Inferior parietal cortex (tissue), 1 donor: ENCODE measurements around the gene TBC1D30.
"Not testable (repeated sequence)": the region's sequence is repeated elsewhere in the genome, so short reads cannot be mapped to it uniquely, and the experiment has no call there.

Experiments
- DNase-seq: peaks from one replicate; pipeline ENCODE4 v3.0.0-alpha.2; 2016; ENCODE audit errors: extremely low spot score

The TBC1D30 gene

DNA sequence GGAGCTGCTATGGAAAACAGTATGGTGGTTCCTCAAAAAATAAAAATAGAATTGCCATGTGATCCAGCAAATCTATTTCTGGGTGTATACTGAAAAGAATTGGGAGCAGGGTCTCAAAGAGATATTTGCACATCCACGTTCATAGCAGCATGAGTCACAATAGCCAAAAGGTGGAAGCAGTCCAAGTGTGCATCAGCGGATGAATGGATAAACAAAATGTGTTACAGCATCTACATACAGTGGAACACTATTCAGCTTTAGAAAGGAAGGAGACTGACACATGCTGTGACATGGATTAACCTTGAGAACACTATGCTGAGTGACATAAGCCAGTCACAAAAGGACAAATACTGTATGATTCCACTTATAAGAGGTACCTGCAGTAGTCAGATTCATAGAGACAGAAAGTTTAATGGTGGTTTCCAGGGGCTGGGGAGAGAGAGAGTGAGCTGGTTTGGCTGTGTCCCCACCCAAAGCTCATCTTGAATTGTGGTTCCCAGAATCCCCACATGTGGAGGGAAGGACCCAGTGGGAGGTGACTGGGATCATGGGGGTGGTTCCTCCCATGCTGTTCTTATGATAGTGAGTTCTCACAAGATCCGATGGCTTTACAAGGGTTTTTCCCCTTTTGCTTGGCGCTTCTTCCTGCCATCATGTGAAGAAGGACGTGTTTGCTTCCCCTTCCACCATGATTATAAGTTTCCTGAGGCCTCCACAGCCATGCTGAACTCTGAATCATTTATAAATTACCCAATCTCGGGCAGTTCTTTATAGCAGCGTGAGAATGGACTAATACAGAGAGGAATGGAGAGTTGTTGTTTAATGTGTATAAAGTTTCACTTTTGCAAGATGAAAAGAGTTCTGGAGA, 17.6 kb upstream of the TBC1D30 start:
- DNase-seq, result no peak

DNA sequence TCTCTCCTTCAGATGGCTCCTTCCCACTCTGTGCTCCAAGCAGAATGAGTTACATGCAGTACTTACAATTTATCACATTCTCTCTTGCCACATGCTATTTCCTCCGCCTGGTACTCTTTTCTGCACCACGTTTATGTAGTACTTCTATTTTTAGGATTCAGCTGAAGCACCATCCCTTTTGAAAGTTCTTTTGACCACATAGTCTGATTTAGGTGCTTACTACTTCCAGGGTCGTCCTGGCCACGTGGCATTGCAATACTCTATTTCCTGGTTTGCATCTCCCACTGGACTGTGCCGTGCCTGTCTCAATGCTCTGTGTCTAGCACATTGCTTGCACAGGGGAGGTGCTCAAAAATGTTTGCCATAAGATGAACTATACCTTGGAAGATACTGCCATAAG, 16.3 kb upstream of the TBC1D30 start:
- peak; percentile 39 for DNase-seq

DNA sequence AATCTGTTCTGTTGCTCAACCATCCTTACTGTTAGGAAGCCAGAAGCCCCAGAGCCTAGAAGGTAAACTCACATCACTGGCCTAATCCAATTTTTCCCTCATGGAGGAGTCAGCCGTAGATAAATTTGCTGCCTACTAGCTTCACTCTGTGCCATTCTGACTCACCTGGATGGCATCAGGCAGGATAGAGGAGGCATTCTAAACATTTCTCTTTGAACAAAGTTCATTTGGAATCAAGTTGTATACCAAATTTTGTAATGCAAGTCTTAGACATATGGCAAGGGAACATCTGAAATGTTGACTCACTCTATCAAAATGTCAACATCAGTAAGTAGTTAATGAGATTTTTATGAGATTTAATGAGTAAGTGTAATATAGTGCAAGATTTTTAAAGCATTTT, 13.6 kb upstream of the TBC1D30 start:
- no peak for DNase-seq

DNA sequence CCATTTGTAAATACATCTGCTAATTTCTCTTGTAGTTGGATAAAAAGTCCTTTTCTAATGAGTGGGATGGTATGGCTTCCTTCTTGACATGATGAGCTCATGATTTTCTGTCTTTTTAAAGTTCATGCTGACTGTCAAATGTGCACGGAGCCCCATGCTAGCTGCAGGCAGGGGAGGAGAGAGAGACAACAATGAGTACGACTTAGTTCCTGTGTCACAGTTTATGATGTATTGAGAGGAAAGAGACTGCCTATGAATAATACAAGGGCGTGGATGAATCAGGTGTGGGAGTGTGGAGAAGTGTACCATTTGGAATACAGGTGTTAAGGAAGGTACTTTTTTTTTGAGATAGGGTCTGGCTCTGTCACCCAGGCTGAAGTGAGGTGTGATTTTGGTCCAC, 10.7 kb upstream of the TBC1D30 start:
- DNase-seq, result no peak

DNA sequence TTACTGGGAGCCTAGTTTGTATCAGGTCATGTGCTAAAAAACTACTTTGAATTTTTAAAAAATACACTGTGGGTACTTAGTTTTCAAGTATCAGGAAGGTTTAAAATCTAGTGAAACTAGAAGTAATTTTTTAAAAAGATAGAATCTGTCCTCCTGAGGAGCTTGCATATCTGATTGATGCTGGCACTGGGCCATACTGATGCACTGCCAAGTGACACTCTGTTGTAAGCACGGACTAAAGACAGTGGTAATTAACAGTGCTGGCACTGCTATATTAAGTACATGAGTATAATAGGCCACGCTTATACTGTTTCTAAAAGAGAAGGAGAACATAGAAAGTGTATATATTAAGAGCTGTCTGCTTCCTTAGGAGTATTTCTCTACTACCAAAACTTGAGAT, 10.0 kb upstream of the TBC1D30 start:
- no peak for DNase-seq

DNA sequence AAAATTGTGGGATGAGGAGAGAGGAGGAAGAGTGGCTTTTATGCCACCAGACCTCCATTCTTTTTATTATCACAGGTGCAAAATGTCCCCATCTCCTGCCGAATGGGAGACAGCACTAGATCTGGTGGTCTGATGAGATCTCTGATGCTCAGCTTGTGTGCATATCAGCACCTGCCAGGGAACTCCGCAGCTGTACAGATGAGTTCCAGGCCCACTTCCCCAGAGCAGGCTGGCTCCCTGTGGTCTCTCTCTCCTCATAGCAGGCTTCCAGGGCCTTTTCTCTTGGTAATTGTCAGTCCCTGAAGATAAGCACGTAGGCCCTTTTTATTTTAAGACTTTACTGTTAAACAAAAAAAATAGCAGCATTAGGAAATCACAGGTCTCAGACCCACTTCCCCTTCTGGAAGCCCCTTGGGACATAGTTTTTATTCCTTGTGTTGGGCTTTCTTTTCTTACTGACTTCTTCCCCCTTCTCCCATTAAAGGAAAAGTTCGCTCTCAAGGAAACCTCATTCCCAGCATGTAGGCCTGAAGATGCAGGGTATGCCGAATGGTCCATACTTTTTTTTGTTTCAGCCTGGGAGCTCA, 4.5 kb upstream of the TBC1D30 start:
- DNase-seq, result no peak

DNA sequence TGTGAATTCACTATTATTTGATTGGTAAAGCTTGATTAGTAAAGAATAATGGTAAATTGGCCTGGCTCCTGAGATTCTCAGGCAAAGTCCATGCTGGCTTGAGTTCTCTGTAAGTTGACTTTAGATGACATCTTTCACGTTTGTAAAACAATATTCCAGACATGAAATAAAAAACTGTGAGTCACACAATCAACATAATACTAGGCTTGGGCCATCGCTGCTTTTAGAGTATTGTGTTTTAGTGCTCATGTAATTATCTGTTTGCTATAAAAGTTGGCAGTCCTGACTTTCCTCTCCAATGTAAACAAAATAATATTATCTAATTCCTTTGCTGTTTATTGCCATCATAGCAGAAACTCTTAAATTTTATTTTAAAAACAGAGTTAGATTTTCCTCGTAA, 3.9 kb upstream of the TBC1D30 start:
- DNase-seq, result no peak

DNA sequence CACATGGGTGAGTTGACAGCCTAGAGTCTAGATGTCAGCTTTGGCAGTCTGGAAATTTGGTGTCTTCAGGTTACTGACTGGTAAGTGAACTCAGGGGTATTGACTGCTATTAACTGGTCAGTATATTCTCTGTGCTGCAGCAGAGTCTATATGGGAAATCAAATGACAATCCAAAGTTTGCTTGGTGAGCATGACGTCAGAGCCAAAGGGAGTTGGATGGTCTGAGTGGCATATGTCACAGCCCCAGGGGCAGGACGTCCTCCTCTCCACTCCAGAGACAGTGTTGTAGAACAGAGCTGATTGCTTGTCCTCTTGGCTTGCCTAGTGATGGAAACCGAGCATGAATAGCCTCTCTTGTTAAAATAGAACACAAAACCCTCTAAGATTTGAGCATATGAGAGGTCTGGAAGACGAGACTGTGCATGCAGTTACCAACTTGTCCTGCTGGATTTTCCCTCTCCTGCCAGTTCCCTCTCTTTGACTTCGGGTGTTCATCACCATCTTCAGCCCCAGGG, 3.3 kb upstream of the TBC1D30 start:
- DNase-seq, result no peak

DNA sequence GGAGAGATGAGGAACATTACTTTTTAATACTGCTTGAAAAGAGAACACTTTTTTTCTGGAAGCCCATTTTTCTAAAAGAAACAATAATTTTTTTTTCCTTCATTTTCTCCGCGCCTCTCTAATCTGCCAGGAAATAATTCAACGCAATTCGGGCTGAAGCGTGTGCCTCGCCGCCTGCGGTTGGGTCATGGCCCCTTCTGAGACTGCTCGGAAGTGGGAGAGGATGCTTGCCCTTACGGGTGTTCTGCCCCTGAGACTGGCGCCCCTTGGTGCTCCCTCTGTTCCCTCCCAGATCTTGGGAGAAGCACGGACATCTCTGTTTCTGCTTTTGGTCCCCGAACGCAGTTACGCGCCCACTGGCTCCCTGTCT, 332 bp upstream of the TBC1D30 start:
- peak; percentile 15 for DNase-seq

DNA sequence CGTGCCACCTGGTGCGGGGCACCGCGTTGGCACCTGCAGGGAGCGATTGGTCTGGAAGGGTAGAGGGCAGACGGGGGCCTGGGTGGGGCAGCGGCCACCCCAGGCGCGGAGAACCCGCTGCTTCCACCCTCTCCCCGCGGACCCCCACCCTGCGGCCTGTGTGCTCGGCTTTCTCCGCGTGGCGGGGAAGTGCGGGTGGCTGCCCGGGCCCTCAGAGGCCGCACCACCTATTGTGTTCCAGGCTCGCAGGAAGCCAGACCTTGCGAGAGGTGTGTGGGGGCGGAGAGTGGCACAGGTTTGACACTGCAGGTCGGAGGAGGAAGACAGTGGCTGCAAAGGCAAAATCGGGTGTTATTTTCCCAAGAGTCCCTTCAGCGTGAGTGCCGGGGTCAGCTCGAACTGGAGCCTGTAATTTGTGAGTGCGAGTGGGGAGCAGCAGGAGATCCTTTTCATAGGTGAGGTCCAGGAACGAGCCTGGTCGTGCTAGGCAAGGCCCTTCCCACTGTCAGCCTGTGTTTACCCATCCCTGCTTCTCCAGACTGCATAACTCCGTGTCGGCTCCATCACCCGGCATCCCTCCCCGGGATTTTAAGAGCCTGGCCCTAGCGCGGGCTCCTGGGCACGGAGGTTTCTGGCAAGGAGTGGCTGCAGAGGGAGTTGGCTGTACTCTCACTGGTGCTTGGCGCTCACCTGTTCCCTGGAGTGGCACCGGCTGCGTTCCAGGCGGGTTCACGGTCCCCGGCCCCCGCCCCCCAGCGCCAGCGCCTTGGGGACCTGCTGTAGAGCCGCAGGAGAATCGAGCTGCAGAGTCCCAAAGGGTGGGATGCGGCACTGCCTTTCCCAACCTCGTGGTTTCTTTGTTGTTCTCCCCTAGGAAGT, 935 bp downstream of the TBC1D30 start:
- DNase-seq, result no peak

DNA sequence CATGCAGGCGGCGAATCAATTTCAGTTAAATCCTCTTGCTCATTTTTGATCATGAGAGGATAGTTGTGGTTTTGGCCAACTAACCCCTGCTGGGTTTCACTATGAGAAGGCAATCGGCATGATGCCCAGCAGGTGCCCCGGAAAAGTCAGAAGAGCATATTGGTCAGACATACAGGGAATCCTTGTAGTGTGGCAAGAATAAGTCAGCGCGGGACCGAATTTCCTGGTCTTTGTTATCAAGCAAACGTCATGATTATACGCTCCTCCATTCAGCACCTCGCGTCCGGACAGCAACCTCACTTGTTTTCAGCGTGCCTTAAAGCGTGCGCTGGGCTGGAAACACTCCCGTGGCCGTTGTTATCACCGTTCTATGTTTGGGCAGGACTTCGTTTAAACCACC, 1.8 kb downstream of the TBC1D30 start:
- peak; percentile 28 for DNase-seq

DNA sequence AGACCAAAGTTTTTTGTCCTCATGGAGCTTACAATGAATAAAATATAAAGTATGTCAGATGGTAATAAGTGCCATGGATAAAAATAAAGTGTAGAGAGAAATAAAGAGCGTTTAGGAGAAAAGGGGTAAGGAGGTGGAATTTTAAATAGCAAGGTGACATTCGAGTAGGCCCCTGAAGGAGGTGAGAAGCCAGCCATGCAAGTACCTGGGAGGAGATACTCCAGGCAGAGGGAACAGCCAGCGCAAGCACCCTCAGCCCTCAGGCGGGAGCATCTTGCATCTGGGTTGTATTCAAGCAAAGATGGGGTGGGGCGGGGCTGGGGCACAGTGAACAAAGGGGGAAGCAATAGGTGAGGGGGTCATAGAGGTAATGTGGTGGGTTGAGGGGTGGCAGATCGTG, 4.3 kb downstream of the TBC1D30 start:
- no peak for DNase-seq

DNA sequence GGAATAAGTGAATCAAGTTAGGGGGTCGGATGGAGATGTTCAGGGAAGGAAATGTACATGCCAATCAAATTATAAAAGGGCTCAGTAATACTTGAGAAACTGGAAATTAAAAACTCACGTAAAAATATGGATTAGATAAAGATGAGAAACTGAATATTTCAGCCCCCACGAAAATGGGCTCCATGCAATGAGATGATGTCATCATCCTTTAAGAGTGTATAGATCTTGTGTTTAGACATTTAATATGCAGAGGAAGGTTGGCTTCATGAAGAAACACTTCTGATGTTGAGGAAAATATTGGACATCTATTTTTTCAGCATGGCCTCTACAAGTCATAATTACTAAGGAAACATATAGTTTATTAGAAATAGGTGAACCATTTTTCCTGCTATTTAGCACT, 9.5 kb downstream of the TBC1D30 start:
- no peak for DNase-seq

DNA sequence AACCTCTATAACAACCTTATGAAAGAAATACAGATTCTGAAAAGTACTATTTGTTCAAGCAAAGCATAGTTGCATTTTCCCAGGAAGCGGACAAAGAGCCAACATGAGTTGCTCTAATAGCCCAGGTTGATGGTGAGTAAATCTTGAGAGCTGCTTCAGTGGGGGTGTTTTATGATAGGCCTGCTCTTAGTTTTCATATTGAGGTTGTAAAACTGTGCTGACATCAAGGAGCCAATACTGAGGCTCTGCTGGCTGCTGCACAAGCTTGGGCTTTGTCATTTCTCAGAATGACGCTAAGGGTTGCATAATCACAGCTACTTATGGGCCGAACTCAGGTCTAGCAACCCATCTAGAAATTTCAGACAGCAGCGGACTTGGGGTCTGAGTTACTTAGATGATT, 11.5 kb downstream of the TBC1D30 start:
- DNase-seq, result no peak

DNA sequence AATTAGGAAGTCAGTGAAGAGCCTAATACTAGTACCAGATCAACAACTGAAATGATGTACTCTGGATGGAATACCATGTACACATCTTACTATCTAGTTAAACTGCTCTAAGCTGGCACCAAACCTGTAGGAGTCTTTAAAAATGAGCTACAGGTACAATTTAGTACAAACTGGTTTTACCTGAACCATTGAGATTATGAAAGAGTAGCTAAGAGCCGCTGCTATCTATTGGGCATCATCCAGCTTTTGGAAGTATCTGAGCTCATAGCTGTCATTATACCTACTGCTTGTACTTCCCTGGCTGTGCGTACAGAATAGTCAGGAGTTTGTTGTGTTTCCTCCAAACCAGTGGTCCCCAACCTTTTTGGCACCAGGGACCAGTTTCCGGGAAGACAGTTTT, 12.4 kb downstream of the TBC1D30 start:
- DNase-seq, result no peak

DNA sequence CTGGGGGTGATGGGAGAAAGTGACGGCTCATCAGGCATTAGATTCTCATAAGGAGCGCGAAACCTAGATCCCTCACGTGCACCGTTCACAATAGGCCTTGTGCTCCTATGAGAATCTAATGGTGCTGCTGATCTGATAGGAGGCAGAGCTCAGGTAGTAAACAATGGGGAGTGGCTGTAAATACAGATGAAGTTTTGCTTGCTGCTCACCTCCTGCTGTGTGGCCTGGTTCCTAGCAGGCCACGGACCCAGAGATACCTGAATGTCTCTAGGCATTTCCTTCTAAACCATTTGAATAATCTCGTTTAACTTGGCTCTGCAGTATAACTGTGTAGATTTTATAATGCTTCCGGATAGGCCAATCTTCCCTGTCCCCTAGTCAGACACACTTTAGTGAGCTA, 13.0 kb downstream of the TBC1D30 start:
- DNase-seq, result no peak

DNA sequence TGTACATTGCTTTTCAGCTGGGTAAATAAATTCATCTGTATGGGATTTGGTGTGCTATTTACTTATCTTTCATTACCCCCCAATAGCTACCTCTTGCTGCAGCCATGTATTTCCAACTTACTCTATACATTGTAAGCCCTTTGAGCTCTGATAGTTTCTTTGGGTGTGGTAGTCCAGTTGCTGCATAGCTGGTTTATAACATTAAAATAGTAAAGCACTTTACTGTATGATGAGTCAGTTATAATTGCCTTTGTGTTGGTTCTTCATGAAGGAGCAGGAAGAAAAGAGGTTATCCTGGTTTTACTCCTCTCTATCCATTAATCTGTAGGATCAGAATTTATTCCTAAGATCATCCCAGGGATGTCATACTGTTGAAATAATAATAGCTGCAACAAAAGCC, 15.7 kb downstream of the TBC1D30 start:
- DNase-seq, result no peak

DNA sequence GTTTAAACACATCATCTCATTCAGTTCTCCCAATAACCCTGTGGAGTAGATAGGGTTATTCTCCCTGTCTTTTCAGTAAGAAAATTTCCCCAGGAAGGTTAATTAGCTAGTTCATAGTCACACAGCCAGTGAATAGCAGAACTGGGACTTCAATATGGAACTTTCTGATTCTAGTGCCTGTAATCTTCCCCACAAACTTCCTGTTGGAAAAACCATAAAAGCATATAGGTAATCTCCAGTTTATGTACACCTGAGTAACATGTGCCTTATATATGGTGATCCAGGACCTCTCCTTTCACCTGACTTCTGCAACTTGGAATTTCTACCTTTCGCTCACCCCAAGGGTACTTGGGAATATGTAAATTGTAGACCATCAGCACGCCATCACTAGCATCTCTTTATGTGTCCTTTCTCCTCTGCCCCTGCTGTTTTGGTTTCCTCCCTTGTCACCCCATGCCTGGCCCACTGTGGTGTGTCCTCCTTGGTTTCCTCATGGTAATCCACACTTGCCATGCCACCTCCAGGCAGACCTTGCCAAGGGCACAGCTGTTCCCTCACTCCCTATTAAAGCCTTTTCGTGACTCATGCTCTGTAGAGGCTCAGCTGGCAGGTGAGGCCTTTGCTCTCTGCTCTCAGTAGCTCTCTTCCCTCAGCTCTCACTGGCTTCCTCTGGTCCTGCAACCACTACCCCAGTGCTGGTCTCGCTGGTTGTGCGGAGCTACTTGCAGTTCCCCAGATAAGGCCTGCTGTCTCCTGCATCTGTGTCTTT, 16.7 kb downstream of the TBC1D30 start:
- no peak for DNase-seq

DNA sequence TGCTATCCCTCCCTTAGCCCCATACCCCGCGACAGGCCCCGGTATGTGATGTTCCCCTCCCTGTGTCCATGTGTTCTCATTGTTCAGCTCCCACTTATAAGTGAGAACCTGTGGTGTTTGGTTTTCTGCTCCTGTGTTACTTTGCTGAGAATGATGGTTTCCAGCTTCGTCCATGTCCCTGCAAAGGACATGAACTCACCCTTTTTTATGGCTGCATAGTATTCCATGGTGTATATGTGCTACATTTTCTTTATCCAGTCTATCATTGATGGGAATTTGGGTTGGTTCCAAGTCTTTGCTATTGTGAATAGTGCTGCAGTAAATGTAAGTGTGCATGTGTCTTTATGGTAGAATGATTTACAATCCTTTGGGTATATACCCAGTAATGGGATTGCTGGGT, 24.0 kb downstream of the TBC1D30 start:
- not testable (repeated sequence) for DNase-seq

DNA sequence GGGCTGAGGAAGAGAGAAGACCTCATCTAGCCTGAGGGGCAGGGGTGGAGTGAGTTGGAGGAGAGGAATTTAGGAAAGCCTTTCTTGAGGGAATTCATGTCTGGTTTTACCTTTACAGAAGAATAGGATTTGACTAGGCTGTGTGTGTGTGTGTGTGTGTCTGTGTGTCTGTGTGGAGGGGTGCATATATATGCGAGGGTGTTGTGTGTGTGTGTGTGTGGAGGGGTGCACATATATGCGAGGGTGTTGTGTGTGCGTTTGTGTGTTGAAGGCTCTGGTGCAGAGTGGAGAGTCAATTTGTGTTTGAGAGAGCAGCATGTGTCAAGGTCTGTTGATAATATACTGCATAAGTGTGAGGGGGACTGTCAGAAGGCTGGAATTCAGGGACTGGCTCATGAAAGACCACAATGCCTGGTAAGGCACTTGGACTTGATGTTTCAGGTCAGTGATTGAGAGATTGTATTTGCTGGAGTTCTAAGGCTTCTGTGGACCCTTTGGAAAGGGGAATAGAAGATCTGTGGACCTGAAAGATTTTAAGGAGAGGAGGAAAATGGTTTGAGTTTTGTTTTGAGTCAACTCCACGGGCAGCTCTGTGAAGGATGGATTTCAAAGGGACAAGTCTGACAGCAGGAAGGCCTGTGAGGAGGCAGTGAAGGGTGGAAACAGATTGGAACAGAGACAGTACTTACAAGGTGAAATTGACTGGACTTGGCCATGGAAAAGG, 34.6 kb downstream of the TBC1D30 start:
- no peak for DNase-seq

DNA sequence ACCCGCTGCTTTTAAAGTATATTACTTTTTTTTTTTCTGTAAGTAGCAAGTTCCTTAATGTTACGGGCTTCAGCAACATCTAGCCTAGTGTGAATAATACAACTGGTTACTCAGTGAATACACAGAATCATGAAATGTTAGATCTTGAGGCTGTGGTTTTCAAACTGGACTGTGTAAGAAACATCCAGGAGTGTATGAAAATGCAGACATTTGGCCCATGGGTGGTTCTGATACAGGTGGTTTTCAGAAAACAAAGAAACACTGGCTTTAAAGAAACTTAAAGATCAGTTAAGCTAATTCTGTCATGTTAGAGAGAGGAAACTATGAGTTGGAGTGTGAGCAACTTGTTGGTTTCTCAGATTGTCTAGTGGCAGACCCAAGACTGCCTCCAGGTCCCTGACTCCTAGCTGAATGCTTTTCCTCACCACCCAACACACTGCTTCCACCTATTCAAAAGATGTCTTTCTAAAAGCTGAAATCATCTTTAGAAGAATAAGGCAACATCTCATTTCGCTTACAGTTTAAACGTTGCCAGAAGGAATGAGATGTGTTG, 36.1 kb downstream of the TBC1D30 start:
- DNase-seq, result no peak
